Heart left ventricle (tissue), 13 donors: ENCODE results near the gene FBXO17.

Experiments
- CTCF ChIP-seq, 12 donors: fragments of 200-600 bp; sonication (generic) in 4 of 12; IDR thresholded peaks; one replicate each; pipeline versions ENCODE4 v1.5.0 to v1.8.0; 2018 to 2022; ENCODE audit warnings: antibody characterized with exemption in 12 of 12, mild to moderate bottlenecking in 5 of 12
- POLR2A ChIP-seq, 2 donors: fragments of 450-650 bp; IDR thresholded peaks; one replicate each; pipeline ENCODE4 v1.6.1; 2017; ENCODE audit warnings: antibody characterized with exemption in 2 of 2, mild to moderate bottlenecking in 2 of 2, moderate library complexity in 2 of 2
- donor health status: ischemic (EF 13 %, LVEDD 7.1; RV severe dilation, severe dysfunction).
- donor health status: DM: no; HTN: yes; CAD: no.
- donor health status: DM: no; HTN: no; CAD: no.
- donor health status: ischemic (EF 25% LVEDD 6.9; RV normal size, moderate dysfunction).
- donor health status: ischemic (EF 25% LVEDD 5.7; RV mildly dilated, moderate dysfunction).
- donor health status: ischemic (EF 35%, LVEDD 5.7; RV mildly dilated, moderate dysfunction).
- donor health status: nonischemic (EF 11% LVEDD 7.7; RV severe dilation, severe dysfunction).
- donor health status: DM: yes; HTN: yes; CAD: no.
- donor health status: PGD.
- donor health status: ischemic (EF 29% LVEDD 5.4; RV normal size, mild dysfunction).
- donor health status: nonischemic (EF 23%, LVEDD 6.1; RV moderate dilation, normal function).

GRCh38 chr19:39009001-39009400 lies 33.5 kb upstream of the FBXO17 start:
- no peak for TF ChIP-seq CTCF (IDR thresholded peaks at IDR 0.05)
- TF ChIP-seq POLR2A (IDR thresholded peaks at IDR 0.05) = no peak
